Esophagus (tissue), 2 donors: ENCODE measurements around the gene TUBGCP6. TPM values are rescaled to one million over a fixed set of nuclear protein-coding genes. Genes with fewer than 3 reads are reported as not detected.
A peak's percentile ranks its signal among the peaks of the same experiment; 100 is the strongest.

Experiments used
- H3K27ac ChIP-seq, 2 donors: one replicate each; pipeline ENCODE4 v1.5.1; 2013; ENCODE audit warnings: low read depth in 2 of 2, mild to moderate bottlenecking in 2 of 2, inconsistent platforms in 1 of 2, low read length in 1 of 2, moderate library complexity in 1 of 2
- H3K27me3 ChIP-seq, 2 donors: one replicate each; pipeline ENCODE4 v1.6.1; 2013; ENCODE audit warnings: low read length in 2 of 2, control low read depth in 1 of 2, mild to moderate bottlenecking in 1 of 2; ENCODE audit not compliant: insufficient read depth in 2 of 2, control insufficient read depth in 1 of 2
- H3K36me3 ChIP-seq, 2 donors: one replicate each; pipeline ENCODE4 v1.6.1; 2013; ENCODE audit warnings: low read length in 1 of 2; ENCODE audit not compliant: control insufficient read depth in 2 of 2, insufficient read depth in 2 of 2
- H3K4me1 ChIP-seq, 2 donors: one replicate each; pipeline ENCODE4 v1.6.1; 2013; ENCODE audit warnings: low read length in 1 of 2; ENCODE audit not compliant: control insufficient read depth in 2 of 2, insufficient read depth in 2 of 2
- H3K4me3 ChIP-seq, 2 donors: one replicate each; pipeline ENCODE4 v1.5.1; 2013; ENCODE audit warnings: low read length in 2 of 2, mild to moderate bottlenecking in 2 of 2, low read depth in 1 of 2, moderate library complexity in 1 of 2
- H3K9me3 ChIP-seq, 2 donors: one replicate each; pipeline ENCODE4 v1.6.1; 2013; ENCODE audit warnings: mild to moderate bottlenecking in 2 of 2, low read depth in 1 of 2, low read length in 1 of 2, moderate library complexity in 1 of 2; ENCODE audit not compliant: control insufficient read depth in 2 of 2, insufficient read depth in 1 of 2
- WGBS, 2 donors: extraction: QIAGEN DNeasy Blood & Tissue Kit; methylation state at CpG; one replicate each; pipeline ENCODE4 v1.1.7; 2013; 5-methylcytosine and 5-hydroxymethylcytosine counted together
- polyA plus RNA-seq, 2 donors: library from polyadenylated mRNA; stranded (reverse); fragments of 200-250 nt; gene quantifications; one replicate each; pipeline ENCODE4 v1.2.3, GENCODE V29; 2013
- donor health status: healthy with polysubstance abuse.
- donor health status: Bipolar disorder and iron deficiency.

Gene TUBGCP6
- polyA plus RNA-seq, 2 donors, result 19.3 to 37.9 TPM

DNA sequence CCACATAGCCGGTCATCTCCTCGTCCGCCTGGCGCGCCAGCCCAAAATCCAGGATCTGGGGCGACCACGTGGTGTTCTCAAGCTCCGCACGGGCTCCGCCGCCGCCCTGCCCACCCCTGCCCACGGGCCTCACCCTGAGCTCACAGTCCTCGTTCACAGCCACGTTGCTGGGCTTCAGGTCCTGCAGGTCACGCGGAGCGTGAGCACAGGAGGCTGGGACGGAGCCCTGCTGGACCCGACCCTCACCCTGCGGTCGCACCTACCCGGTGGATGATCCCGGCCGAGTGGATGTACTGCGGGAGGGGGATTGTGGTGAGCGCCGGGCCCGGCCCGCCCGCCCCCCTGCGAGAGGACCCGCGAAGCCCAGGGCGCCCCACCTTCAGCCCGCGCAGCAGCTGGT, 22.2 kb upstream of the TUBGCP6 start:
- no peak overlapping the region for H3K27ac ChIP-seq
- no peak overlapping the region for H3K4me3 ChIP-seq
- peaks cover 12 to 28% of the 10 kb centered on the region in 2 donors for H3K4me1 ChIP-seq
- no peaks in the 10 kb centered on the region for H3K9me3 ChIP-seq
- WGBS, 2 donors, result 62 to 66% methylated on average over 30 to 37 of the region's 37 CpGs
- no peaks in the 10 kb centered on the region for H3K36me3 ChIP-seq
- H3K27me3 ChIP-seq, result no peaks in the 10 kb centered on the region

DNA sequence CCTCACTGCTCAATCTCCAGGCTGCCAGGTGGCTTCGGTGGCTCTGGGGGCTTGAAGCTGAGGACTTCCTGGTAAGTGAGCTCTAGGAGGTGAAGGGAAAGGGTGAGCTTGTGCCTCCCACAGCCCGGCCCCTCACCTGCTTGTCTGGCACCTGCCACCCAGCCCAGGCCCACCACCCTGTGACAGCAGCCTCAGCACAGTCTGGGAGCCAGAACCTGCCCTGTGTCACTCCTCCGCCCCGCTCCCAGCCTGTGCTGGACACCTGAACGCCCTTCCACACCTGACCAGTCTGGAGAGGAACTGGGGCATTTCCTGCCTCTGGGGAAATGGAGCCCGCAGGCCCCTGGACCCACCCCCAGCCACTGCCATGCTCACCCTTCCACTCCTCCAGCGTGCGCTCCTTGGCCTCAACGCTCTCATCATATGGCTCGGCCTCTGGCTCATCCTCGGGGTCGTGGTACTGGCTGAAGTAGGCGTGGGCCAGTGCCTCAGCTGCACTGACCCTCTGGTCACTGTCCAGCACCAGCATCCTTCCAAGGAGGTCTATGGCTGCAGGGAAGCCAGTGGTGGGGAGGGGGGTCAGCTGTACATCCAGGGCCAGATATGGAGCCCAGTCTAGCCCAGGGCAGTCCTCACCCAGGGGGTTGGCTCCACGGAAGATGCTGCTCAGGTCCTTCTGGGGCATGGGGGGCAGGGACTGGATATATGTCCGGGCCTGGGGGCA, 20.3 kb upstream of the TUBGCP6 start:
- WGBS, 2 donors, result 83 to 86% methylated on average over 15 of the region's 15 CpGs
- no peaks in the 10 kb centered on the region for H3K9me3 ChIP-seq
- peaks cover 0 to 3% of the 10 kb centered on the region in 2 donors for H3K27me3 ChIP-seq
- H3K4me1 ChIP-seq, result peaks cover 10 to 20% of the 10 kb centered on the region in 2 donors
- H3K4me3 ChIP-seq, result no peak overlapping the region
- H3K27ac ChIP-seq, result no peak overlapping the region
- no peaks in the 10 kb centered on the region for H3K36me3 ChIP-seq

- no peak overlapping the region for H3K27ac ChIP-seq
- no peak overlapping the region for H3K4me3 ChIP-seq
- WGBS, 2 donors, result 74 to 81% methylated on average over 15 of the region's 15 CpGs
- H3K27me3 ChIP-seq, result peaks cover 0 to 3% of the 10 kb centered on the region in 2 donors
- peaks cover 10 to 20% of the 10 kb centered on the region in 2 donors for H3K4me1 ChIP-seq
- H3K36me3 ChIP-seq, result no peaks in the 10 kb centered on the region
- H3K9me3 ChIP-seq, result no peaks in the 10 kb centered on the region
Measured at GRCh38 chr22:50264104-50264745, 19.4 kb upstream of the TUBGCP6 start.

GRCh38 chr22:50262973-50263617, 18.3 kb upstream of the TUBGCP6 start:
- Histone ChIP-seq H3K9me3 (no peaks in the 10 kb centered on the region), H3K27me3 (peaks cover 0 to 3% of the 10 kb centered on the region in 2 donors), H3K27ac (no peak overlapping the region), H3K36me3 (no peaks in the 10 kb centered on the region), H3K4me3 (no peak overlapping the region), H3K4me1 (peaks cover 4 to 12% of the 10 kb centered on the region in 2 donors)
- WGBS, 2 donors, result 59 to 65% methylated on average over 9 of the region's 9 CpGs

- Histone ChIP-seq H3K27ac (no peak overlapping the region), H3K36me3 (peaks cover 0 to under 1% of the 10 kb centered on the region in 2 donors), H3K4me1 (peaks cover 2 to 8% of the 10 kb centered on the region in 2 donors), H3K4me3 (no peak overlapping the region), H3K27me3 (peaks cover 0 to 3% of the 10 kb centered on the region in 2 donors), H3K9me3 (no peaks in the 10 kb centered on the region)
- 46 to 50% methylated on average over 7 of the region's 7 CpGs for WGBS, 2 donors
Measured at GRCh38 chr22:50262460-50262911, 17.7 kb upstream of the TUBGCP6 start.

GRCh38 chr22:50261615-50262459, 17.0 kb upstream of the TUBGCP6 start, which contains the start of gene MAPK12:
Gene MAPK12 (minus strand): TSS chr22:50261683. CDS start chr22:50261509, 174 bp downstream.
- WGBS, 2 donors, result 3 to 4% methylated on average over 39 to 59 of the region's 61 CpGs
- H3K27ac ChIP-seq, result peak within 1 kb of the TSS in 1 of 2 donors; percentile 21
- peak within 1 kb of the TSS; percentile 41 to 46 for H3K4me3 ChIP-seq
- H3K9me3 ChIP-seq, result no peaks in the 10 kb centered on the region
- H3K27me3 ChIP-seq, result peaks cover 0 to 3% of the 10 kb centered on the region in 2 donors
- peaks cover 2 to 4% of the 10 kb centered on the region in 2 donors for H3K4me1 ChIP-seq
- peaks cover 0 to 4% of the 10 kb centered on the region in 2 donors for H3K36me3 ChIP-seq

GRCh38 chr22:50260801-50261614, 16.2 kb upstream of the TUBGCP6 start:
- WGBS, 2 donors, result 1 to 2% methylated on average over 49 to 92 of the region's 92 CpGs
- H3K36me3 ChIP-seq, result peaks cover 0 to 4% of the 10 kb centered on the region in 2 donors
- H3K9me3 ChIP-seq, result no peaks in the 10 kb centered on the region
- peaks cover 0 to 3% of the 10 kb centered on the region in 2 donors for H3K27me3 ChIP-seq
- H3K27ac ChIP-seq, result peak overlapping the region in 1 of 2 donors; percentile 21
- H3K4me3 ChIP-seq, result peak overlapping the region; percentile 41 to 46
- H3K4me1 ChIP-seq, result peaks cover 2 to 4% of the 10 kb centered on the region in 2 donors

GRCh38 chr22:50260434-50260800, 15.6 kb upstream of the TUBGCP6 start:
- H3K9me3 ChIP-seq, result no peaks in the 10 kb centered on the region
- H3K4me1 ChIP-seq, result peaks cover 2 to 4% of the 10 kb centered on the region in 2 donors
- 23 to 26% methylated on average over 11 of the region's 11 CpGs for WGBS, 2 donors
- peaks cover 0 to 3% of the 10 kb centered on the region in 2 donors for H3K27me3 ChIP-seq
- H3K4me3 ChIP-seq, result peak overlapping the region; percentile 9 to 46
- peak overlapping the region in 1 of 2 donors; percentile 21 for H3K27ac ChIP-seq
- H3K36me3 ChIP-seq, result peaks cover 0 to 4% of the 10 kb centered on the region in 2 donors
